VCaP (cell line): ENCODE data around the gene ULK1.

Experiments used
- H3K27ac ChIP-seq: fragments of 450-650 bp; 2 replicates; pipeline ENCODE4 v1.5.1; 2017
- CTCF ChIP-seq: fragments of 450-650 bp; conservative IDR thresholded peaks from 2 replicates; pipeline ENCODE4 v1.5.1; 2017; ENCODE audit warnings: mild to moderate bottlenecking, moderate library complexity

The ULK1 gene

DNA sequence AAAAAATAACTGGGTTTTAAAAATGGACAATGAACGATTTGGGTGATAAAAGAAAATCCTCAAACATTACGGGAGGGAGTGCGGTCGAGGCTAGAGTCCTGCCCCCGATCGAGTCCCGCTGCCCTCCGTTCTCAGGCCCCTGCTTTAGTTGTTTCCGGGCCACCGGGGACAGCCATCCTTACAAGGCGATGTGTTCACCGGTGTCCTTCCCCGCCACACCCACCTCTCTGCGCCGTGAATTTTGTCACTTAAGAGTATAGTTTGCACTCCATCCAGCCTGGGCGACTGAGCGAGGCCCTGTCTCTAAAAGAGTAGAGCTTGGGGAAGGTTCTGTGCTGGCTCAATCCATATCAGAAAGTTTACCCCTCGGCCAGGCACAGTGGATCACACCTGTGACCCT, 2.9 kb downstream of the ULK1 start:
- peak overlapping the region; percentile 93 for H3K27ac ChIP-seq
- TF ChIP-seq CTCF = no peak

GRCh38 chr12:131897875-131898274, 3.5 kb downstream of the ULK1 start:
- TF ChIP-seq CTCF = no peak
- peak overlapping the region; percentile 93 for H3K27ac ChIP-seq

DNA sequence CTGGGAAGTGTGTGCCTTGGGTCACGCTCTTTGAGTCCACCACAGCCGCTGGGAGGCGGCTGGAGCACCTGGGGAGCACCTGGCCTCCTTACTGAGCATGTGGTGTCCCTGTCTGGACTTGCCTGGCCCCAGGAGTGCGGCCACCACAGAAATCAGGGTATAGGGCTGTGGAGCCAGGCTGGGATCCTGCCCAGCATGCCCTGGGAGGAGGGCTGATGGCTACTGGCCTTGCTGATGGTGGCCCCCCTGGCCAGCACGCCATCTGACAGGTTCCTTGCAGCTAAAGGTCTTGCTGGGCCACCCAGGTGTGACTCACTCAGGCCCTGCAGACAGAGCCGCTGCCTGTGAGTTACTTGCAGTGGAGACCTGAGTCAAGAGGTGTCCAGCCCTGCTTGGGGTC, 6.0 kb downstream of the ULK1 start:
- TF ChIP-seq CTCF = no peak
- no peak overlapping the region for H3K27ac ChIP-seq

DNA sequence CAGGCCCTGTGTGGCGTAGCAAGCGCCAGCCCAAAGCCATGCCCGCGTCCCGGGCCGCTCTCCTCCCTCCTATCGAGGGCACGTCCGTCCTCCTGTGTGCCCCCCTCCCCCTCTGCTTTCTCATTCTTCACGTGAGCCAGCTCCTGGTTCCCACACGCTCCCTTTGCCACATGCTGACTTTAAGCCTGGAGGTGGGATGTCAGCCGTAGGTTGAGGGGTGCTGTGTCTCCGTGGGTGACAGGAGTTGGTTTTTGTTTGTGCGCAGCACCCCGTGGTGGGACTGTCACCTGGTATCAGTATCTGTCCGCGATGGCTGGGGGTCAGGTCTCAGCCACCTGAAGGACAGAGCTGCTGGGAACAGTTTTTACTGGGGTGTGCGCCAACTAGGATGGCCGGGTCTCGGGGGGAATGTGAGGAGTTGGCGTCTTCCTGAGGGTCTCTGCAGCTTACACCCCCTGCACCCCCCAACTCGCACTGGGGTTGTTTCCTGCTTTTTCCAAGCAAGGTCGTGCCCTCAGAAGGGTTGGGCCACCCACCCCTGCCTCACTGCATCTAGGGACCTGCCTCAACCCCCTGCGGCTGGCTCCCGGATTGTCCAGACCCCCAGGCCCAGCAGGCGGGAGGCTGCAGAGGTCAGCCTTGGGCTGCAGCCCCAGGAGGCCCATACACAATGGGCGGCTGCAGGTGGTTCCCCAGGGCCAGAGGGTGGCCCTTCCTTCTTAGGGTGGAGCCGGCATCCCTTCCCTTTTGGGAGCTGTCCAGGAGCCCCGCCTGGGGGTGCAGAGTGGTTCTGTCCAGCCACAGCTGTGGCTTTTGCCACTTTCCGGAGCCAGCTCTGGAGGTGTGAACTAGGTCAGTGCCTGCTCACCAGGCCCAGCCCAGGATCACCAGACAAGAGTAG, 7.3 kb downstream of the ULK1 start:
- TF ChIP-seq CTCF = no peak
- H3K27ac ChIP-seq = no peak overlapping the region; the same call in 1 of the 2 replicates

- no peak for TF ChIP-seq CTCF
- no peak overlapping the region; the same call in 1 of the 2 replicates for H3K27ac ChIP-seq
These were observed 8.2 kb downstream of the ULK1 start for GRCh38 chr12:131902332-131903241.

DNA sequence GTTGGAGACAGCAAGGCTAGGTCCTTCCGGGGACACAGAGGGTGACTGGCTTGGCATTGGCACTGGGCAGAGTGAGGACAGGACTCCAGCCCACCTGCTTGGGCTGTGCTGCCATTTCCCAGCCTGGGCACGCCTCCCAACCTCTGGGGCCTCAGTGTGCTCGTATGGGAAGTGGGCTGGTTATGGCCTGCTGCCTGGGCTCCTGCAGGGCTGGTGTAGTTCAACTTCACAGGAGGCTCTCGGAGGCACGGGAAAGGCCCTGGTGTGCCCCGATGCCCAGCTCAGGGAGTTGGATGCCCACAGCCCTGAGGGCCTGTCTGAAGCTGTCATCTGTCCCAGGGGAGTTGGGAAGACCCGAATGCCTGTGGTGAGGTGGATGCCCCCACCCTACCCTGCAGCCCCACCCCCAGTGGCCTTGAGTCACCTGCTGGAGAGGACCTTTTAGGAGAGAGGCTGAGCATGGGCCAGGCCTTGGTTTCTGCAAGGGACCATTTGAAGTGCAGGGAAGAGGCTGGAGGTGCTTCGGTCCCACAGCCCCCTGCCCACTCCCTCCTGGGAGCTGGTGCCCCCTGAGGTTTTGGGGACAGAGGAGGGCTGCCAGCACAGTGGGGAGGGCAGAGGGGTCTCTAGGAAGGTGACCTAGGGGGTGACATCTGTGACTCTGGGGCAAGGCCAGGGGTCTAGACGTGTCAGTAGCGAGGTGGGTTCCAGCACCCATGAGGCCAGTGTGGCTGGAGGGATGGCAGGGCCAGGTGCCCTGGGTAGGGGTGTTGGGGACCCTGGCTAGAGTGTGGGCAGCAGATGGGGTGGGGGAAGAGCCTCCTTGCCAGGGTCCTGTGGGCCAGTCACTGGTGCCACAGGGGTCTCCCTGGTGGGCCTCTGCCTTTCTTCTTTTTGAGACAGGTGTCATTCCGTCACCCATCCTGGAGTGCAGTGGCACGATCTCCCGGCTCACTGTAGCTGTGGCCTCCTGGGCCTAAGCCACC, 9.1 kb downstream of the ULK1 start:
- TF ChIP-seq CTCF = no peak

More for the DNA sequence above, 9.1 kb downstream of the ULK1 start:
- no peak overlapping the region; the same call in 1 of the 2 replicates for H3K27ac ChIP-seq
